ENCODE measurements around the gene MRC2. TPM values are rescaled to one million over a fixed set of nuclear protein-coding genes. Genes with fewer than 3 reads are reported as not detected.
A peak's percentile ranks its signal among the peaks of the same experiment; 100 is the strongest.
"Not testable (repeated sequence)": the region's sequence is repeated elsewhere in the genome, so short reads cannot be mapped to it uniquely, and the experiment has no call there.

The MRC2 gene
- 374 TPM for total RNA-seq (ENCODE audit: insufficient read depth, low replicate concordance)

- DNase-seq (ENCODE audit: low spot score) = peak; percentile 92
These were observed at the start of gene MRC2 for GRCh38 chr17:62627219-62627903. Gene MRC2 (plus strand): TSS chr17:62627670. CDS start chr17:62627803, 133 bp downstream.

- no peak for DNase-seq (ENCODE audit: low spot score)
These were observed 48.5 kb upstream of the MRC2 start for GRCh38 chr17:62578757-62579487.

GRCh38 chr17:62580947-62581346, 46.5 kb upstream of the MRC2 start:
- DNase-seq (ENCODE audit: low spot score) = no peak

- no peak for DNase-seq (ENCODE audit: low spot score)
These were observed 45.7 kb upstream of the MRC2 start for GRCh38 chr17:62581764-62582163.

- no peak for DNase-seq (ENCODE audit: low spot score)
These were observed 39.9 kb upstream of the MRC2 start for GRCh38 chr17:62587554-62587953.

GRCh38 chr17:62588109-62588508, 39.4 kb upstream of the MRC2 start:
- DNase-seq (ENCODE audit: low spot score) = no peak

- no peak for DNase-seq (ENCODE audit: low spot score)
These were observed 36.1 kb upstream of the MRC2 start for GRCh38 chr17:62591333-62591732.

GRCh38 chr17:62591822-62592221, 35.6 kb upstream of the MRC2 start:
- DNase-seq (ENCODE audit: low spot score) = not testable (repeated sequence)

- DNase-seq (ENCODE audit: low spot score) = no peak
These were observed 35.0 kb upstream of the MRC2 start for GRCh38 chr17:62592341-62593099.

- no peak for DNase-seq (ENCODE audit: low spot score)
These were observed 32.0 kb upstream of the MRC2 start for GRCh38 chr17:62595484-62595883.

- DNase-seq (ENCODE audit: low spot score) = no peak
These were observed 30.8 kb upstream of the MRC2 start for GRCh38 chr17:62596662-62597061.

GRCh38 chr17:62597150-62597549, 30.3 kb upstream of the MRC2 start:
- no peak for DNase-seq (ENCODE audit: low spot score)

- DNase-seq (ENCODE audit: low spot score) = no peak
These were observed 29.6 kb upstream of the MRC2 start for GRCh38 chr17:62597920-62598319.

- no peak for DNase-seq (ENCODE audit: low spot score)
These were observed 27.4 kb upstream of the MRC2 start for GRCh38 chr17:62599964-62600657.

GRCh38 chr17:62600805-62601204, 26.7 kb upstream of the MRC2 start:
- no peak for DNase-seq (ENCODE audit: low spot score)

- no peak for DNase-seq (ENCODE audit: low spot score)
These were observed 26.0 kb upstream of the MRC2 start for GRCh38 chr17:62601471-62601870.

- not testable (repeated sequence) for DNase-seq (ENCODE audit: low spot score)
These were observed 23.7 kb upstream of the MRC2 start for GRCh38 chr17:62603783-62604182.

- DNase-seq (ENCODE audit: low spot score) = no peak
These were observed 21.9 kb upstream of the MRC2 start for GRCh38 chr17:62605588-62605987.

- no peak for DNase-seq (ENCODE audit: low spot score)
These were observed 16.2 kb upstream of the MRC2 start for GRCh38 chr17:62611292-62611691.

- no peak for DNase-seq (ENCODE audit: low spot score)
These were observed 15.7 kb upstream of the MRC2 start for GRCh38 chr17:62611728-62612127.

GRCh38 chr17:62612289-62612688, 15.2 kb upstream of the MRC2 start:
- DNase-seq (ENCODE audit: low spot score) = not testable (repeated sequence)

GRCh38 chr17:62613095-62613494, 14.4 kb upstream of the MRC2 start:
- DNase-seq (ENCODE audit: low spot score) = not testable (repeated sequence)
